ENCODE results near the gene CEP85. TPM values are rescaled to one million over a fixed set of nuclear protein-coding genes. Genes with fewer than 3 reads are reported as not detected.

The CEP85 gene
- total and polyA plus RNA-seq, 10 of the 15 experiments (the other 5 are each of a cell fraction or from before 2014, with no cell fraction given), result 8.4 to 26.8 (median 21.5) TPM

DNA sequence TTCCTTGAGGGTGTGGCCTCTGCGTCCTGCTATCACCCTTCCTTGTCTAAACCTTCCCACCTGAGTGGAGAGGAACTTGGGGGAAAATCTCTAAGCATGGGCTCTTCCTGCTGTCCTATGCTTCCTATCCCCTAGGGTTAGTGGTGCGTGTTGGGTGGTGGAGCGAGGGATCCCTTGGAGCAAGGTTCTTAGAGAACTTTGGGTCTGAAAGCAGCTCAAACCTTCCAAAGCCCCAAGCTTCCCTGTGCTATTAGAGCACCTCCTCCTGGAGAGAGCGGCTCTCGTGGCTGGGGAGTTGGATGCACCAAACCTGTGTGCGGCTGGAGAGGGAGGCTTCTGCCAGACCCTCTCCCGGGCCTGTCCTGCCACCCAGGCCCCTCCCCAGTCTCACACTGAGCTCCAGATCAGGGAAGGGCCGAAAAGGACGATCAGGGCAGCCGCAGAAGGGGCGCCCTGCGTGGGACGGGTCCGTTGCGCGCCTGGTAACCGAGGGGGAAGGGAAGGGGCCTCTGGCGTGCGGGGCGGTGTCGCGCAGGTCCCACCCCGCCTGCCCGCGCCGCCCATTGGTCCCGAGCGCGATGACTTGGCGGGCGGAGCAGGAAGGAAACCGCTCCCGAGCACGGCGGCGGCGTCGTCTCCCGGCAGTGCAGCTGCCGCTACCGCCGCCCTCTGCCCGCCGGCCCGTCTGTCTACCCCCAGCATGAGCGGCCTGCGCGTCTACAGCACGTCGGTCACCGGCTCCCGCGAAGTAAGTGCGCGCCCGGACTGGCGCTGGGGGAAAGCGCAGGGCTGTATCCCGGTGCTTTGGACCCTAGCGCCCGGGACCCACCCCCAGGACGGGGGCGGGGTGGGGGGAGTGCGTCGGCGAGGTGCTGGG lies 45.7 kb downstream of the CEP85 start, which contains the start of gene SH3BGRL3:
SH3BGRL3 (plus strand) TSS at position 631 of the 877 bp plus-strand sequence; CDS start at position 701, 70 bp downstream.
- intact Hi-C loops (cut with micrococcal nuclease; ENCODE audit: unreplicated experiment), result no loop called here
- H3K9ac ChIP-seq (ENCODE audit: control insufficient read depth, insufficient read depth, low read length), result peak within 1 kb of the TSS; percentile 91
- peak within 1 kb of the TSS; percentile 87 for H3K27ac ChIP-seq (ENCODE audit: control insufficient read depth, insufficient read depth)
- H3K27me3 ChIP-seq (replicated peaks in 1 of 2; ENCODE audit: control insufficient read depth in 2 of 2, insufficient read depth in 2 of 2, low read length in 1 of 2), result no peaks in the 10 kb centered on the region
- ChIA-PET RAD21 (ENCODE audit: unreplicated experiment) (interaction anchor here (0.7 to 8.9 kb wide), 8 partner anchors 9 to 137 kb away, joined by 3 to 113 read pairs (median 4); partner anchors contain the start of genes CD52 and ZNF593), POLR2A (interaction anchor here (1.1 to 3.5 kb wide), 5 partner anchors 9 to 99 kb away, joined by 3 to 31 read pairs (median 5); partner anchors contain the start of gene CD52), CTCF (interaction anchor here (0.6 to 18.0 kb wide), 13 partner anchors 9 to 162 kb away, joined by 3 to 879 read pairs (median 5); partner anchors contain the start of genes CD52, CEP85 and ZNF593), SMC1A (ENCODE audit: uncharacterized antibody, unreplicated experiment) (interaction anchor here (0.6 to 9.1 kb wide), 7 partner anchors 9 to 243 kb away, joined by 3 to 119 read pairs (median 4); partner anchors contain the start of genes CD52 and ZNF593OS)
- 1% methylated on average over 59 of the region's 66 CpGs for WGBS (ENCODE audit: insufficient coverage, insufficient replicate concordance, low lambda C conversion rate, missing lambda C conversion rate)
- peaks cover 26% of the 10 kb centered on the region for H3K79me2 ChIP-seq (ENCODE audit: control insufficient read depth, insufficient read depth, low read length)
- H4K20me1 ChIP-seq (ENCODE audit: control insufficient read depth, insufficient read depth), result no peaks in the 10 kb centered on the region
- peaks cover 53% of the 10 kb centered on the region for H3K4me1 ChIP-seq (ENCODE audit: control insufficient read depth, insufficient read depth, low read length)
- BruUV-seq (replicated peaks), result no TSS peak
- DNase-seq (ENCODE audit: low read depth, low spot score) (no peak), ATAC-seq (peak; percentile 92), FAIRE-seq (no peak)
- H3K4me3 ChIP-seq, result peak within 1 kb of the TSS; percentile 88
- peak within 1 kb of the TSS; percentile 98 for H3K4me2 ChIP-seq (ENCODE audit: control insufficient read depth, insufficient read depth)
- in situ Hi-C loops (cut with MboI), result no loop called here
- no peaks in the 10 kb centered on the region for H3K9me3 ChIP-seq (replicated peaks; ENCODE audit: control insufficient read depth, insufficient read depth, low read length)
- peak within 1 kb of the TSS; percentile 92 for H2AFZ ChIP-seq (ENCODE audit: control insufficient read depth, low read depth, low read length)
- H3K36me3 ChIP-seq (ENCODE audit: control insufficient read depth in 2 of 2, insufficient read depth in 2 of 2, low read length in 1 of 2), result peaks cover 14 to 19% of the 10 kb centered on the region in 2 experiments
- TF ChIP-seq POLR2AphosphoS5 (IDR thresholded peaks at IDR 0.05; ENCODE audit: low read length), result peak; percentile 64; the same call in 1 of the 2 replicates
- peak; percentile 36 for TF ChIP-seq SP1 (IDR thresholded peaks at IDR 0.05; ENCODE audit: low read depth, low read length)
- TF ChIP-seq SMAD5 (IDR thresholded peaks at IDR 0.05; ENCODE audit: low read depth), result peak; percentile 77; the same call in 1 of the 2 replicates
- no peak for TF ChIP-seq SMARCA5 (IDR thresholded peaks at IDR 0.05)
- TF ChIP-seq IKZF2 (IDR thresholded peaks at IDR 0.05), result peak in 1 of 2 experiments; percentile 25; a peak in 1 of 4 replicates
- peak; percentile 77 for TF ChIP-seq GATAD2B (conservative IDR thresholded peaks at IDR 0.05; ENCODE audit: low read depth)
- 0 out of 2 replicates have a peak, but pooled peaks have one; percentile 43 for TF ChIP-seq TCF12 (IDR thresholded peaks at IDR 0.05; ENCODE audit: low read depth, low read length)
- TF ChIP-seq, protein P1, sequence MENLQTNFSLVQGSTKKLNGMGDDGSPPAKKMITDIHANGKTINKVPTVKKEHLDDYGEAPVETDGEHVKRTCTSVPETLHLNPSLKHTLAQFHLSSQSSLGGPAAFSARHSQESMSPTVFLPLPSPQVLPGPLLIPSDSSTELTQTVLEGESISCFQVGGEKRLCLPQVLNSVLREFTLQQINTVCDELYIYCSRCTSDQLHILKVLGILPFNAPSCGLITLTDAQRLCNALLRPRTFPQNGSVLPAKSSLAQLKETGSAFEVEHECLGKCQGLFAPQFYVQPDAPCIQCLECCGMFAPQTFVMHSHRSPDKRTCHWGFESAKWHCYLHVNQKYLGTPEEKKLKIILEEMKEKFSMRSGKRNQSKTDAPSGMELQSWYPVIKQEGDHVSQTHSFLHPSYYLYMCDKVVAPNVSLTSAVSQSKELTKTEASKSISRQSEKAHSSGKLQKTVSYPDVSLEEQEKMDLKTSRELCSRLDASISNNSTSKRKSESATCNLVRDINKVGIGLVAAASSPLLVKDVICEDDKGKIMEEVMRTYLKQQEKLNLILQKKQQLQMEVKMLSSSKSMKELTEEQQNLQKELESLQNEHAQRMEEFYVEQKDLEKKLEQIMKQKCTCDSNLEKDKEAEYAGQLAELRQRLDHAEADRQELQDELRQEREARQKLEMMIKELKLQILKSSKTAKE (IDR thresholded peaks at IDR 0.05; ENCODE audit: low read depth, poor library complexity, severe bottlenecking), result no peak
- peak; percentile 96 for TF ChIP-seq POLR2A (IDR thresholded peaks at IDR 0.05; ENCODE audit: low read depth, low read length)
- TF ChIP-seq, protein P2, sequence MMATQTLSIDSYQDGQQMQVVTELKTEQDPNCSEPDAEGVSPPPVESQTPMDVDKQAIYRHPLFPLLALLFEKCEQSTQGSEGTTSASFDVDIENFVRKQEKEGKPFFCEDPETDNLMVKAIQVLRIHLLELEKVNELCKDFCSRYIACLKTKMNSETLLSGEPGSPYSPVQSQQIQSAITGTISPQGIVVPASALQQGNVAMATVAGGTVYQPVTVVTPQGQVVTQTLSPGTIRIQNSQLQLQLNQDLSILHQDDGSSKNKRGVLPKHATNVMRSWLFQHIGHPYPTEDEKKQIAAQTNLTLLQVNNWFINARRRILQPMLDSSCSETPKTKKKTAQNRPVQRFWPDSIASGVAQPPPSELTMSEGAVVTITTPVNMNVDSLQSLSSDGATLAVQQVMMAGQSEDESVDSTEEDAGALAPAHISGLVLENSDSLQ (IDR thresholded peaks at IDR 0.05), result 0 out of 2 replicates have a peak, but pooled peaks have one; percentile 45
- peak in 1 of 2 experiments; percentile 84; a peak in 2 of 4 replicates for TF ChIP-seq BHLHE40 (IDR thresholded peaks at IDR 0.05; ENCODE audit: borderline replicate concordance in 1 of 2, low read depth in 2 of 2, low read length in 1 of 2)
- TF ChIP-seq NFYB (IDR thresholded peaks at IDR 0.05; ENCODE audit: insufficient read depth, low read depth, low read length), result peak; percentile 80; the same call in 1 of the 2 replicates
- peak; percentile 36; the same call in 1 of the 2 replicates for TF ChIP-seq MLLT1 (IDR thresholded peaks at IDR 0.05)
- peak; percentile 82 for TF ChIP-seq CHD2 (IDR thresholded peaks at IDR 0.05; ENCODE audit: borderline replicate concordance, low read depth, low read length)
- TF ChIP-seq, protein P3, sequence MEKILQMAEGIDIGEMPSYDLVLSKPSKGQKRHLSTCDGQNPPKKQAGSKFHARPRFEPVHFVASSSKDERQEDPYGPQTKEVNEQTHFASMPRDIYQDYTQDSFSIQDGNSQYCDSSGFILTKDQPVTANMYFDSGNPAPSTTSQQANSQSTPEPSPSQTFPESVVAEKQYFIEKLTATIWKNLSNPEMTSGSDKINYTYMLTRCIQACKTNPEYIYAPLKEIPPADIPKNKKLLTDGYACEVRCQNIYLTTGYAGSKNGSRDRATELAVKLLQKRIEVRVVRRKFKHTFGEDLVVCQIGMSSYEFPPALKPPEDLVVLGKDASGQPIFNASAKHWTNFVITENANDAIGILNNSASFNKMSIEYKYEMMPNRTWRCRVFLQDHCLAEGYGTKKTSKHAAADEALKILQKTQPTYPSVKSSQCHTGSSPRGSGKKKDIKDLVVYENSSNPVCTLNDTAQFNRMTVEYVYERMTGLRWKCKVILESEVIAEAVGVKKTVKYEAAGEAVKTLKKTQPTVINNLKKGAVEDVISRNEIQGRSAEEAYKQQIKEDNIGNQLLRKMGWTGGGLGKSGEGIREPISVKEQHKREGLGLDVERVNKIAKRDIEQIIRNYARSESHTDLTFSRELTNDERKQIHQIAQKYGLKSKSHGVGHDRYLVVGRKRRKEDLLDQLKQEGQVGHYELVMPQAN (conservative IDR thresholded peaks at IDR 0.05), result peak; percentile 88
- TF ChIP-seq NR2C1 (IDR thresholded peaks at IDR 0.05), result no peak
